H1 (cell line): ENCODE results near the gene DCAF8. TPM values are rescaled to one million over a fixed set of nuclear protein-coding genes. Genes with fewer than 3 reads are reported as not detected.
A peak's percentile ranks its signal among the peaks of the same experiment; 100 is the strongest.

Source experiments
- CTCF ChIA-PET: fragments of 300-600 bp; sonication (Branson Sonifier 250); formaldehyde crosslinking; loops from one replicate; lab custom pipeline; 2021; ENCODE audit not compliant: partially characterized antibody; lab: Charles Lee
- POLR2A ChIA-PET: fragments of 300-600 bp; sonication (Branson Sonifier 250); formaldehyde crosslinking; loops from one replicate; lab custom pipeline; 2021; ENCODE audit warnings: inconsistent platforms; ENCODE audit not compliant: partially characterized antibody; lab: Charles Lee
- DNase-seq, 2 experiments: peaks; one replicate each; pipeline versions ENCODE4 v3.0.0 to v3.0.0-alpha.2; 2010 to 2022; ENCODE audit warnings: low spot score in 2 of 2, low read depth in 1 of 2, mixed read lengths in 1 of 2
- FAIRE-seq: peaks from 2 replicates; lab custom pipeline; 2011; peaks lifted over from hg19 to GRCh38; lab: Jason Lieb, UNC
- H2AFZ ChIP-seq: 2 replicates; pipeline ENCODE4 v1.8.1; 2012; ENCODE audit warnings: low read length, inconsistent platforms
- H2AK5ac ChIP-seq: 2 replicates; pipeline ENCODE4 v1.6.1; 2013; ENCODE audit warnings: low read depth, low read length
- H2BK120ac ChIP-seq: replicated peaks from 2 replicates; pipeline ENCODE3; 2013; ENCODE audit warnings: low read depth, low read length, inconsistent platforms
- H2BK12ac ChIP-seq: 2 replicates; pipeline ENCODE4 v1.6.1; 2013; ENCODE audit warnings: low read depth, low read length
- H2BK15ac ChIP-seq: 2 replicates; pipeline ENCODE4 v1.6.1; 2013; ENCODE audit warnings: low read length
- H2BK20ac ChIP-seq: 2 replicates; pipeline ENCODE4 v1.6.1; 2013; ENCODE audit warnings: low read length
- H2BK5ac ChIP-seq: 2 replicates; pipeline ENCODE4 v1.6.1; 2013; ENCODE audit warnings: low read depth, low read length
- H3K14ac ChIP-seq: 2 replicates; pipeline ENCODE4 v1.6.1; 2013; ENCODE audit warnings: inconsistent platforms; ENCODE audit not compliant: insufficient read length
- H3K18ac ChIP-seq: 2 replicates; pipeline ENCODE4 v1.6.1; 2013; ENCODE audit warnings: low read length; ENCODE audit errors: extremely low read depth
- H3K23ac ChIP-seq: 2 replicates; pipeline ENCODE4 v1.6.1; 2013; ENCODE audit warnings: inconsistent platforms; ENCODE audit not compliant: insufficient read length
- H3K23me2 ChIP-seq: 2 replicates; pipeline ENCODE4 v1.6.1; 2013; ENCODE audit warnings: low read depth, low read length
- H3K27ac ChIP-seq: 2 replicates; pipeline ENCODE4 v1.6.1; 2011; ENCODE audit warnings: low read depth, low read length, inconsistent platforms
- H3K27me3 ChIP-seq, 4 experiments: replicated peaks in 1 of 4; 1 replicate in 1 of 4; 2 replicates in 3 of 4; pipeline versions ENCODE4 v1.6.1 to v1.8.1; 2011 to 2013; ENCODE audit warnings: low read length in 3 of 4, mild to moderate bottlenecking in 3 of 4, inconsistent platforms in 2 of 4, mixed read lengths in 2 of 4, moderate library complexity in 1 of 4; ENCODE audit not compliant: control insufficient read depth in 3 of 4, insufficient read depth in 3 of 4; ENCODE audit errors: extremely low read depth in 1 of 4
- H3K36me3 ChIP-seq, 4 experiments: 2 replicates each; pipeline versions ENCODE4 v1.6.1 to v1.8.1; 2011 to 2013; ENCODE audit warnings: mild to moderate bottlenecking in 4 of 4, low read length in 3 of 4, moderate library complexity in 2 of 4, control low read depth in 1 of 4, inconsistent platforms in 1 of 4; ENCODE audit not compliant: insufficient read depth in 4 of 4, control insufficient read depth in 2 of 4
- H3K4ac ChIP-seq: replicated peaks from 2 replicates; pipeline ENCODE3; 2013; ENCODE audit warnings: low read length, low read depth, mixed read lengths, inconsistent platforms; ENCODE audit not compliant: insufficient read length
- H3K4me1 ChIP-seq, 4 experiments: replicated peaks in 1 of 4; 1 replicate in 1 of 4; 2 replicates in 3 of 4; pipeline versions ENCODE4 v1.6.1 to v1.8.1; 2011 to 2013; ENCODE audit warnings: low read length in 3 of 4, inconsistent platforms in 2 of 4, mixed read lengths in 1 of 4; ENCODE audit not compliant: insufficient read depth in 4 of 4, control insufficient read depth in 3 of 4
- H3K4me2 ChIP-seq, 2 experiments: 2 replicates each; pipeline versions ENCODE4 v1.6.1 to v1.8.1; 2011 to 2013; ENCODE audit warnings: low read depth in 2 of 2, low read length in 2 of 2, control low read depth in 1 of 2, inconsistent platforms in 1 of 2, mild to moderate bottlenecking in 1 of 2; ENCODE audit not compliant: insufficient read depth in 1 of 2
- H3K4me3 ChIP-seq, 4 experiments: fragments of 200-600, 300-600 bp in 1 of 4; sonication (generic), shearing (Covaris generic), sonication (Bioruptor Twin) in 1 of 4; 2 replicates each; pipeline versions ENCODE4 v1.5.1 to v1.8.1; 2011 to 2016; ENCODE audit warnings: low read length in 4 of 4, low read depth in 3 of 4, control low read depth in 2 of 4, inconsistent platforms in 2 of 4, mild to moderate bottlenecking in 2 of 4, mixed read lengths in 1 of 4, moderate library complexity in 1 of 4; ENCODE audit not compliant: insufficient read depth in 2 of 4; ENCODE audit errors: extremely low read depth in 1 of 4
- H3K56ac ChIP-seq: replicated peaks from 2 replicates; pipeline ENCODE3; 2013; ENCODE audit warnings: low read depth, mild to moderate bottlenecking, mixed read lengths, low read length, inconsistent platforms; ENCODE audit not compliant: insufficient read length
- H3K79me1 ChIP-seq: 2 replicates; pipeline ENCODE4 v1.6.1; 2013; ENCODE audit warnings: low read depth, low read length, control low read depth
- H3K79me2 ChIP-seq, 2 experiments: 2 replicates each; pipeline versions ENCODE4 v1.6.1 to v1.8.1; 2012 to 2013; ENCODE audit warnings: low read length in 2 of 2, mild to moderate bottlenecking in 2 of 2, inconsistent platforms in 1 of 2; ENCODE audit not compliant: insufficient read depth in 2 of 2, control insufficient read depth in 1 of 2
- H3K9ac ChIP-seq, 4 experiments: replicated peaks in 1 of 4; 1 replicate in 1 of 4; 2 replicates in 3 of 4; pipeline versions ENCODE4 v1.6.1 to v1.8.1; 2011 to 2013; ENCODE audit warnings: low read depth in 3 of 4, low read length in 3 of 4, control low read depth in 2 of 4, mild to moderate bottlenecking in 2 of 4, moderate library complexity in 2 of 4, inconsistent platforms in 1 of 4; ENCODE audit errors: extremely low read depth in 1 of 4
- H3K9me3 ChIP-seq, 2 experiments: 2 replicates each; pipeline versions ENCODE4 v1.6.1 to v1.8.1; 2012 to 2013; ENCODE audit warnings: mild to moderate bottlenecking in 2 of 2, moderate library complexity in 2 of 2, control low read depth in 1 of 2, inconsistent platforms in 1 of 2, low read depth in 1 of 2, low read length in 1 of 2, mixed read lengths in 1 of 2; ENCODE audit not compliant: insufficient read depth in 2 of 2
- H4K20me1 ChIP-seq, 2 experiments: replicated peaks in 1 of 2; 2 replicates each; pipeline versions ENCODE3 to v1.8.1; 2011 to 2013; ENCODE audit warnings: inconsistent platforms in 2 of 2, low read length in 2 of 2, mild to moderate bottlenecking in 1 of 2; ENCODE audit not compliant: insufficient read depth in 2 of 2, control insufficient read depth in 1 of 2
- H4K5ac ChIP-seq: 2 replicates; pipeline ENCODE4 v1.6.1; 2013; ENCODE audit warnings: low read length, low read depth, mixed read lengths, inconsistent platforms; ENCODE audit not compliant: insufficient read length
- H4K8ac ChIP-seq: 2 replicates; pipeline ENCODE4 v1.8.0; 2013; ENCODE audit warnings: mild to moderate bottlenecking, moderate library complexity, low read length, inconsistent platforms; ENCODE audit not compliant: insufficient read depth; ENCODE audit errors: extremely low read depth
- H4K91ac ChIP-seq: replicated peaks from 2 replicates; pipeline ENCODE3; 2013; ENCODE audit warnings: low read length, mixed read lengths, inconsistent platforms; ENCODE audit not compliant: insufficient read length
- RAD21 ChIP-seq, 2 experiments: IDR thresholded peaks in 1 of 2; conservative IDR thresholded peaks in 1 of 2; 2 replicates each; pipeline ENCODE4 v1.6.1; 2011; ENCODE audit warnings: low read depth in 2 of 2, low read length in 2 of 2, improper control_type of control experiment in 1 of 2, inconsistent platforms in 1 of 2, mild to moderate bottlenecking in 1 of 2, moderate library complexity in 1 of 2
- TBP ChIP-seq: IDR thresholded peaks from 2 replicates; pipeline ENCODE4 v1.6.1; 2011; ENCODE audit warnings: low read depth, low read length, improper control_type of control experiment
- WGBS, 2 experiments: shearing (Covaris generic) in 1 of 2; methylation state at CpG; one replicate each; pipeline versions ENCODE4 v1.1.6 to v1.1.7; 2013 to 2015; ENCODE audit warnings: low lambda C conversion rate in 2 of 2, mixed read lengths in 2 of 2, inconsistent platforms in 1 of 2, low coverage in 1 of 2, missing lambda C conversion rate in 1 of 2; ENCODE audit not compliant: insufficient replicate concordance in 2 of 2, insufficient coverage in 1 of 2, insufficient read length in 1 of 2; ENCODE audit errors: extremely low coverage in 1 of 2, missing lambda C conversion rate in 1 of 2; 5-methylcytosine and 5-hydroxymethylcytosine counted together
- polyA plus RNA-seq, 7 experiments: library from polyadenylated mRNA; depleted of rRNA in 3 of 7; stranded (reverse) in 5 of 7; unstranded in 2 of 7; fragments of >200 nt in 5 of 7; fragments of 200-250 nt in 2 of 7; gene quantifications; 1 replicate in 5 of 7; 2 replicates in 1 of 7; 4 replicates in 1 of 7; pipeline versions ENCODE4 v1.2.1 to v1.2.3, GENCODE V29; 2011 to 2013; ENCODE audit warnings: missing spikeins in 2 of 7, mixed read lengths in 2 of 7
- total RNA-seq: library from RNA; stranded (reverse); fragmentation: NEBNext Ultra II Directional; extraction: Animal tissue kit (Norgen Biotek cat#: 25700); gene quantifications from 2 replicates; pipeline ENCODE4 v1.2.1, GENCODE V29; 2021
- TF ChIP-seq, protein P1 (sequence below), 3 experiments: IDR thresholded peaks; 1 replicate in 2 of 3; 2 replicates in 1 of 3; pipeline versions ENCODE4 v1.5.1 to v1.6.1; 2011; ENCODE audit warnings: low read length in 3 of 3, mild to moderate bottlenecking in 3 of 3, inconsistent platforms in 2 of 3, low read depth in 1 of 3, moderate library complexity in 1 of 3; ENCODE audit not compliant: insufficient read depth in 1 of 3; ENCODE audit errors: control extremely low read depth in 1 of 3

The DCAF8 gene
- total and polyA plus RNA-seq, 2 of the 8 experiments (the other 6 are each of a cell fraction or from before 2014, with no cell fraction given): 68.2 to 110 TPM

DNA sequence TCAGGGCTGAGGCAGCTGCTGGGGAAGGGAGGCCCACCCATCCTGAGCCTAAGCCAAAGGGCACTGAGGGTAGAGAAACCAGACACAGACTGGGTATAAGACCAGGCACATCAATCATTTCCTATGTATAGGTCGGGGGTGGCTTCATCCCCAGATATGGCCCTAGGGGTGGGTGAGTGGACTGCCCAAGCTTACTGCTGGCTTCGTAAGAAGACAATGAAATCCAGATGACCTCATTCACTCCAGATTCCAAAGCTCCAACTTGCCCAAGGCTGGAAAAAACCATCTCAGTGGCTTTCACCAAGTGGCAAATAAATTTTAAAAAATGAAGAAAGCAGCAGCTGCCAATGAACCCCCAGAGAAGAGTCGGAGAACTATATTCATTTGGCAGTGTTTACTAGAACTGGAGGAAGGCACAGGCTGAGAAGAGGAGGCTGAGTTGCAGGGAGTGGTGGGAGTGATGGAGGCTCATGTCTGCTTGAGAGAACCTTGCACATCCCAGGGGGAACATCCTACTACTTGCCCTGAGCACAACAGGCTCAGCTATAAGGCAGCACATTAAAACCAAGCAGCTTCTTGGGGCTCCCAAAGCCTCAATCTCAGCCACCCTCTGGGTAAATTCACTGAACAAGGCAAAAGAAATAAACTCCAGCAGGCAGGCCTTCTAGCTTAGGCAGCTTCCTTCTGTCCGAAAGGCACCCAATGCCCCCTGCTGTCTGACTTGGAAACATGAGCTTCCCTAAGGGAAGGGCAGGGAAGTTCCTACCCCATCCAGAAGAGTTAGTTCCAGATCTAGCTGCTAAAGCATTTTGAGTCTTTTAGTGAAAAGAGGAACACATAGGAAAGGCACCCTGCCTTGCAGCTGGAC, 43.1 kb downstream of the DCAF8 start:
- peak; percentile 66 to 80 for TF ChIP-seq RAD21 (IDR thresholded peaks at IDR 0.05 in 1 of 2, conservative IDR thresholded peaks at IDR 0.05 in 1 of 2; ENCODE audit: low read depth in 2 of 2, low read length in 2 of 2)
- no peak for TF ChIP-seq TBP
- TF ChIP-seq, protein P1, sequence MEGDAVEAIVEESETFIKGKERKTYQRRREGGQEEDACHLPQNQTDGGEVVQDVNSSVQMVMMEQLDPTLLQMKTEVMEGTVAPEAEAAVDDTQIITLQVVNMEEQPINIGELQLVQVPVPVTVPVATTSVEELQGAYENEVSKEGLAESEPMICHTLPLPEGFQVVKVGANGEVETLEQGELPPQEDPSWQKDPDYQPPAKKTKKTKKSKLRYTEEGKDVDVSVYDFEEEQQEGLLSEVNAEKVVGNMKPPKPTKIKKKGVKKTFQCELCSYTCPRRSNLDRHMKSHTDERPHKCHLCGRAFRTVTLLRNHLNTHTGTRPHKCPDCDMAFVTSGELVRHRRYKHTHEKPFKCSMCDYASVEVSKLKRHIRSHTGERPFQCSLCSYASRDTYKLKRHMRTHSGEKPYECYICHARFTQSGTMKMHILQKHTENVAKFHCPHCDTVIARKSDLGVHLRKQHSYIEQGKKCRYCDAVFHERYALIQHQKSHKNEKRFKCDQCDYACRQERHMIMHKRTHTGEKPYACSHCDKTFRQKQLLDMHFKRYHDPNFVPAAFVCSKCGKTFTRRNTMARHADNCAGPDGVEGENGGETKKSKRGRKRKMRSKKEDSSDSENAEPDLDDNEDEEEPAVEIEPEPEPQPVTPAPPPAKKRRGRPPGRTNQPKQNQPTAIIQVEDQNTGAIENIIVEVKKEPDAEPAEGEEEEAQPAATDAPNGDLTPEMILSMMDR (IDR thresholded peaks at IDR 0.05; ENCODE audit: control extremely low read depth in 1 of 3, insufficient read depth in 1 of 3, low read depth in 1 of 3, low read length in 3 of 3): peak; percentile 35 to 66 (median 48)
- no peak overlapping the region for H3K4me2 ChIP-seq
- FAIRE-seq: no peak

More for the DNA sequence above, 43.1 kb downstream of the DCAF8 start:
- Histone ChIP-seq H4K20me1 (peaks cover 2 to 3% of the 10 kb centered on the region in 2 experiments), H4K8ac (no peak overlapping the region), H3K56ac (no peak overlapping the region), H3K14ac (no peak overlapping the region), H2BK5ac (peak overlapping the region; percentile 58; the same call in 1 of the 2 replicates), H2AK5ac (no peak overlapping the region), H3K23me2 (no peaks in the 10 kb centered on the region), H3K4me1 (no peaks in the 10 kb centered on the region), H2BK120ac (no peak overlapping the region), H2BK12ac (no peak overlapping the region), H4K91ac (no peak overlapping the region), H4K5ac (no peak overlapping the region), H2BK15ac (no peak overlapping the region), H3K9me3 (no peaks in the 10 kb centered on the region), H3K23ac (no peak overlapping the region), H3K9ac (no peak overlapping the region), H3K36me3 (peaks cover 25 to 83% (median 72%) of the 10 kb centered on the region in 4 experiments), H3K27me3 (no peaks in the 10 kb centered on the region), H3K79me1 (no peaks in the 10 kb centered on the region), H3K18ac (no peak overlapping the region), H3K4ac (no peak overlapping the region), H3K79me2 (no peaks in the 10 kb centered on the region), H3K27ac (no peak overlapping the region), H2BK20ac (0 out of 2 replicates have a peak overlapping the region, but pooled peaks have one; percentile 7), H3K4me3 (no peak overlapping the region), H2AFZ (no peak overlapping the region)
- ChIA-PET POLR2A (interaction anchor here (0.6 to 5.1 kb wide), 20 partner anchors 8 to 124 kb away, joined by 3 to 44 read pairs (median 4); partner anchors contain the start of genes ATP1A2 and CASQ1), CTCF (interaction anchor here (0.7 to 7.4 kb wide), 49 partner anchors 9 to 188 kb away, joined by 3 to 105 read pairs (median 6); partner anchors contain the start of genes CASQ1, PEA15 and PEX19)
- DNase-seq: no peak
- 83% methylated on average over 4 of the region's 4 CpGs; no CpG with 5 or more reads in 1 of the 2 experiments for WGBS, 2 experiments
